Right lobe of liver (tissue), 4 donors: Measurements from ENCODE around the gene MYH9.

Source experiments
- CTCF ChIP-seq, 4 donors: fragments of 200-600 bp in 3 of 4; fragments of 450-650 bp in 1 of 4; IDR thresholded peaks; one replicate each; pipeline versions ENCODE4 v1.5.1 to v1.8.0; 2016 to 2022; ENCODE audit warnings: antibody characterized with exemption in 4 of 4, mild to moderate bottlenecking in 2 of 4
- POLR2A ChIP-seq: fragments of 450-650 bp; IDR thresholded peaks from one replicate; pipeline ENCODE4 v1.6.1; 2017; ENCODE audit warnings: antibody characterized with exemption, mild to moderate bottlenecking
- donor health status: DM: no; HTN: no; CAD: no.
- donor health status: DM: no; HTN: no; CAD: no.
- donor health status: DM: no; HTN: yes; CAD: no.

GRCh38 chr22:36326178-36327161, 61.3 kb downstream of the MYH9 start:
- TF ChIP-seq CTCF (IDR thresholded peaks at IDR 0.05) (no peak), POLR2A (no peak)
